Endothelial cell (in vitro differentiated cells): ENCODE measurements around the gene SOCS7. TPM values are rescaled to one million over a fixed set of nuclear protein-coding genes. Genes with fewer than 3 reads are reported as not detected.

Source experiments
- DNase-seq: peaks from one replicate; pipeline ENCODE4 v3.0.0; 2021; ENCODE audit warnings: low spot score
- H3K27ac Mint-ChIP-seq: one replicate; pipeline ENCODE4 v1.8.0; 2021; ENCODE audit warnings: mixed read lengths, inconsistent platforms; ENCODE audit not compliant: unreplicated experiment
- H3K27me3 Mint-ChIP-seq: one replicate; pipeline ENCODE4 v1.8.0; 2021; ENCODE audit warnings: mild to moderate bottlenecking, moderate library complexity, mixed read lengths, inconsistent platforms; ENCODE audit not compliant: unreplicated experiment
- H3K36me3 Mint-ChIP-seq: one replicate; pipeline ENCODE4 v1.8.0; 2021; ENCODE audit warnings: mild to moderate bottlenecking, low read depth, mixed read lengths, inconsistent platforms; ENCODE audit not compliant: unreplicated experiment
- H3K4me1 Mint-ChIP-seq: one replicate; pipeline ENCODE4 v1.8.0; 2021; ENCODE audit warnings: mild to moderate bottlenecking, mixed read lengths, inconsistent platforms; ENCODE audit not compliant: unreplicated experiment
- H3K4me3 Mint-ChIP-seq: one replicate; pipeline ENCODE4 v1.8.0; 2021; ENCODE audit warnings: mild to moderate bottlenecking, mixed read lengths, inconsistent platforms; ENCODE audit not compliant: unreplicated experiment
- H3K9me3 Mint-ChIP-seq: one replicate; pipeline ENCODE4 v1.8.0; 2021; ENCODE audit warnings: mixed read lengths, inconsistent platforms; ENCODE audit not compliant: unreplicated experiment
- total RNA-seq: library from RNA; stranded (reverse); fragmentation: NEBNext Ultra II Directional; extraction: Animal tissue kit (Norgen Biotek cat#: 25700); gene quantifications from one replicate; pipeline ENCODE4 v1.2.1, GENCODE V29; 2021; ENCODE audit not compliant: unreplicated experiment
- TF ChIP-seq, protein P1 (sequence below): fragments of 200-600 bp; sonication (generic); IDR thresholded peaks from one replicate; pipeline ENCODE4 v1.5.0; 2021; ENCODE audit warnings: antibody characterized with exemption; ENCODE audit not compliant: unreplicated experiment

SOCS7 gene
- total RNA-seq, 1 donor from 2014 or later, result 13.8 TPM

DNA sequence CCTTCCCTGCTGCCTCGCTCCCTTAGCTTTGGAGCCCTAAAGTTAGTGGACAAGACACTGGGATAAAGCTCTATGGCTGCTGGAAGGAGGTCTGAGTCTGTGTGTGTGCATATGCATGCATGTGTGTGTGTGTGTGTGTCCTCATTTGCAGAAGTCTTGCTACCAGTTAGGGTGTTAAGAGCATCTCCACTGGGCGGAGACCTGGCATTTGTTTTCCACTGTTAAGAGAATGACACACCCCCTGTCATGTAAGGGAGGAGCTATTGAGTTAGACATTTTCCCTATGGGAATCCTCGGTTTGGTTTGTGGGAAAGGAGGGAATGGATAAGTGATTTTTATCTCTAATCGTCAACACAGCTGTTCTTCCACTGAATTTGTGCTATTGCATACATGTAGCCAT lies 51.8 kb downstream of the SOCS7 start:
- Mint-ChIP-seq H3K9me3 (no peaks in the 10 kb centered on the region), H3K4me3 (no peak overlapping the region), H3K36me3 (peaks cover 21% of the 10 kb centered on the region), H3K27me3 (peaks cover 9% of the 10 kb centered on the region), H3K27ac (no peak overlapping the region), H3K4me1 (peaks cover 18% of the 10 kb centered on the region)
- DNase-seq, result no peak
- TF ChIP-seq, protein P1, sequence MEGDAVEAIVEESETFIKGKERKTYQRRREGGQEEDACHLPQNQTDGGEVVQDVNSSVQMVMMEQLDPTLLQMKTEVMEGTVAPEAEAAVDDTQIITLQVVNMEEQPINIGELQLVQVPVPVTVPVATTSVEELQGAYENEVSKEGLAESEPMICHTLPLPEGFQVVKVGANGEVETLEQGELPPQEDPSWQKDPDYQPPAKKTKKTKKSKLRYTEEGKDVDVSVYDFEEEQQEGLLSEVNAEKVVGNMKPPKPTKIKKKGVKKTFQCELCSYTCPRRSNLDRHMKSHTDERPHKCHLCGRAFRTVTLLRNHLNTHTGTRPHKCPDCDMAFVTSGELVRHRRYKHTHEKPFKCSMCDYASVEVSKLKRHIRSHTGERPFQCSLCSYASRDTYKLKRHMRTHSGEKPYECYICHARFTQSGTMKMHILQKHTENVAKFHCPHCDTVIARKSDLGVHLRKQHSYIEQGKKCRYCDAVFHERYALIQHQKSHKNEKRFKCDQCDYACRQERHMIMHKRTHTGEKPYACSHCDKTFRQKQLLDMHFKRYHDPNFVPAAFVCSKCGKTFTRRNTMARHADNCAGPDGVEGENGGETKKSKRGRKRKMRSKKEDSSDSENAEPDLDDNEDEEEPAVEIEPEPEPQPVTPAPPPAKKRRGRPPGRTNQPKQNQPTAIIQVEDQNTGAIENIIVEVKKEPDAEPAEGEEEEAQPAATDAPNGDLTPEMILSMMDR, result no peak

DNA sequence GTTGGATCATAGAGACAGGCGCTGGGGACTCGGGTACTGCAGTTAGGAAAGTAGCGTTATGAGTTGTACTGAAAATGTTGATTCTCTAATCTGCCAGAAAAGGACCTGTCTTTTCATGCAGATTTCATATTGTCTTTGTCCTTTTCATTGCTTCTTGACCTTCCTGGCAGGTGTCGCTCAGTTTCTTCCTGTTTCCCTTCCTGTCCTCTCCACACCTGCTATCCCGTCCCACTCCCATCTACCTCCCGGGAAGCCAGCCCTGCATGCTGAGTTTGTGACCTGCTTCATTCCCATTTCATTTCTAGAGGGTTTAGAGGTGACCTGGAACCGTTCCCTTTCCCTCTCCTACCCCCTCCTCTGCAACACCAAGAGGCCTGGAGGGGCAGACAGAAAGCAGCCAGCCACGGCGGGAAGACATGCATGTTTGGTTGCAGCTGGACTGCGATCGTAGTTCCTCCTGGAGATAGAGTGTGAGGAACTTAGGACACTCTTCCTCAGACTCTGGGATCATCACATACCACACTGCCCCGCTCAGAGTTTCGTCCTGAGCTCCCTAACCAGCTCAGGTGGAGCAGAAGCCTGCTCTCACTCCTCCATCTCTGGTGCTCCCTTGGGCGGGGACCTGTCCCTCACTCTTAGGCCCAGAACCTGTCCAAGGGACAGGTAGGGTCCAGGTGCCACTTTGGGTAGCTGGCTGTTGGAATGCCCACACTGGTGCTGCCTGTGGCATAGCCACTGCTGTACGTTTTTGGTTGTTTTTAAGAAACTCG lies 52.7 kb downstream of the SOCS7 start:
- peaks cover 8% of the 10 kb centered on the region for H3K27me3 Mint-ChIP-seq
- DNase-seq, result no peak
- H3K4me1 Mint-ChIP-seq, result peaks cover 18% of the 10 kb centered on the region
- H3K36me3 Mint-ChIP-seq, result peaks cover 21% of the 10 kb centered on the region
- no peaks in the 10 kb centered on the region for H3K9me3 Mint-ChIP-seq
- TF ChIP-seq, protein P1, result no peak
- no peak overlapping the region for H3K27ac Mint-ChIP-seq
- no peak overlapping the region for H3K4me3 Mint-ChIP-seq

DNA sequence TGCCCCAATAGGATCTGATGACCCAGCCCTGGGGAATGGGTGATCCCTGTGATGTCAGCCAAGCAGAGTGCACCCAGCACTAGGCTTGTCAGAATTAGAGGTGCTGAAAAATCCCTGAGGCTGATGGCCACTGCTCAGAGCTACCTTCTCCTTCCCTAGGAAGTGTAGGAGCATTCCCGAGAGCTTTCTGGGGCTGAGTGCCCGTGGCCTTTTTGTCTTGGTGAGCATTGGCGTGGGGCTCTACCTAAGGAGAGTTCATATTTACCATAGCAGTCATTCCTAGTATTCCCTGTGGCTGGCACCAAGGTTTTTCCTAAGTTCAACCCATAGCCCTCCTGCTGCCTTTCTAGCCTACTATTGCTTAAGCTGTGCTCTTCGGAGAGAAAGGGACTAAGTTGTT lies 54.0 kb downstream of the SOCS7 start:
- no peak for DNase-seq
- H3K27ac Mint-ChIP-seq, result no peak overlapping the region
- H3K36me3 Mint-ChIP-seq, result peaks cover 11% of the 10 kb centered on the region

DNA sequence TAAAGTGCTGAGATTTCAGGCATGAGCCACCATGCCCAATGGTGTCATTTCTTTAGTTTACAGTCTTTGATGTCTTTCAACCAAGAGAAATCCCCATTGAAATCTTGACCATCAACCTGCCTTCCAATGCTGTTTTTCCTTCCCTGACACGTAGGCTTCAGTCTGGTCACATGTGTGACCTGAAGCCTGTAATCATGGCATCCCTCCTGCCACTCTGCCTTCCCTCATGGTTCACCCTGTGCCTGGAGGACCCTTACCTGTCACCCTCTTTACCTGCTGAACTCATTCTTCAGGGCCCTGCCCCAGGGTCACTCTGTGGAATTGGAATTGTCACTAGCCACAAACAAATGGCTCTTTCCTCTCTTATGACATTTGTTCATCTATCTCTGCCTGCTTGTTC lies 58.6 kb downstream of the SOCS7 start:
- no peaks in the 10 kb centered on the region for H3K9me3 Mint-ChIP-seq
- peaks cover 2% of the 10 kb centered on the region for H3K27me3 Mint-ChIP-seq
- no peak overlapping the region for H3K27ac Mint-ChIP-seq
- no peak overlapping the region for H3K4me3 Mint-ChIP-seq
- no peak for DNase-seq
- TF ChIP-seq, protein P1, result no peak
- no peaks in the 10 kb centered on the region for H3K4me1 Mint-ChIP-seq
- H3K36me3 Mint-ChIP-seq, result no peaks in the 10 kb centered on the region

More for the DNA sequence above, 54.0 kb downstream of the SOCS7 start:
- Mint-ChIP-seq H3K4me1 (peaks cover 15% of the 10 kb centered on the region), H3K27me3 (peaks cover 8% of the 10 kb centered on the region), H3K9me3 (no peaks in the 10 kb centered on the region), H3K4me3 (no peak overlapping the region)
- TF ChIP-seq, protein P1, result no peak
